Skin of body (tissue), 3 donors: ENCODE results near the gene FAM236B. TPM values are rescaled to one million over a fixed set of nuclear protein-coding genes. Genes with fewer than 3 reads are reported as not detected.
"Not testable (repeated sequence)": the region's sequence is repeated elsewhere in the genome, so short reads cannot be mapped to it uniquely, and the experiment has no call there.

ENCODE experiments used
- DNase-seq: peaks from one replicate; lab custom pipeline; 2025; lab: John Stamatoyannopoulos, UW
- small RNA-seq: library from RNA; depleted of rRNA; stranded (forward); fragments of <200 nt; gene quantifications from one replicate; pipeline ENCODE3, GENCODE V24; 2014; ENCODE audit warnings: low replicate concordance
- total RNA-seq: library from RNA; depleted of rRNA; stranded (reverse); fragments of >200 nt; gene quantifications from one replicate; pipeline ENCODE4 v1.2.3, GENCODE V29; 2014

FAM236B gene
- total RNA-seq, result not detected

DNA sequence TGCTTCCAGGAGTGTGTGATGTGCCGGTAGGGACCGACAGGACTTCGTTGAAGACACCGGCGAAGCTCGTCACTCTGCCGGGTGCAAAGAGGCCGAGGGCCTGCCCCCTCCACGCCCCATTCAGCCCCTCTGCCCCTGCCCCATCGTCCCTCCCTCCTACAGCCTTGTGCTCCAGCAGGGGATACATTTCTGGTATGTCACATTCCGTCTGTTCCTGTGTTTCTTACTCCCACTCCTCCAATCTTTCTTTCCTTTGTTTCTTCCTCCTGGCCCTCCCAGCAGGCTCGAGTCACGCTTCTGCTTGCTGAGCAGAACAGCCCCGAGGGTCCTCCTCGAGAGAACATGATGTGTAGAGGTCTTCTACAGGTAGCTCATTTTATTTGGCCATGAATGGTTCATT is at the start of gene FAM236B:
Gene FAM236B, minus strand, starts transcription at position 101 of the 400 bp plus-strand sequence. Its CDS starts 100 bp downstream, at position 1.
- DNase-seq, result not testable (repeated sequence)

- DNase-seq, result not testable (repeated sequence)
Observed at GRCh38 chrX:72830701-72831100, 48.2 kb upstream of the FAM236B start.

GRCh38 chrX:72808110-72808509 is 25.6 kb upstream of the FAM236B start, which contains the start of gene FAM236D:
FAM236D (minus strand) TSS chrX:72808210; CDS start chrX:72808110, 100 bp downstream.
- not testable (repeated sequence) for DNase-seq

- not testable (repeated sequence) for DNase-seq
Observed at GRCh38 chrX:72790390-72790789, 7.9 kb upstream of the FAM236B start.

GRCh38 chrX:72788142-72788541 is 5.7 kb upstream of the FAM236B start:
- DNase-seq, result not testable (repeated sequence)

- not testable (repeated sequence) for DNase-seq
Observed at GRCh38 chrX:72783964-72784363, 1.5 kb upstream of the FAM236B start.

DNA sequence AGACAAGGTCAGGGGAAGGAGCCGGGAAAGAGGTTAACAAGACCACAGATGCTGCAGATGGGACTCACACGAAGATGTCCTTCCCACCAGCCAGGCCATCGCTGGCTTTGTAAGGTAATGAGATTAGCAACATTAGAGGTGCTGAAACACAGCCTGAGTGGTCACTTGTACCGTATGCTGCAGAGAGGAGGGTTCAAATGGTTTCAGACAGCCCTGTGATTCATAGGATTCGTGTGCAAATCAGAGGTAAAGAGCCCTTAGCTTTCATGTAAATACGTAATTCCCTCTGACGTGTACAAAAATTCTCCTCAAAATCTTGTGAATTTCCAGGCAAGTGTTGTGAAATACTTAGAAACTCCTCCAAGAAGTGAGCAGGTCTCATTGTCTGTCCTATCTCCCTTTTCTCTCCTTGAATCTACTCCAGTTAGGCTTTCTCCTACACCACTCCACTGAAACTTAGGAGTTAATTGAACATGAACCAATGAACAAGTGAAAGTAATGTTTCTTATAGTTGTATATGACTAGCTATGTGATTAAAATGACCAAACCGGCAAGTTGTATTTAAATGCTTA is 991 bp upstream of the FAM236B start:
- DNase-seq, result not testable (repeated sequence)

- not testable (repeated sequence) for DNase-seq
Observed at GRCh38 chrX:72778146-72778545, 4.3 kb downstream of the FAM236B start.

DNA sequence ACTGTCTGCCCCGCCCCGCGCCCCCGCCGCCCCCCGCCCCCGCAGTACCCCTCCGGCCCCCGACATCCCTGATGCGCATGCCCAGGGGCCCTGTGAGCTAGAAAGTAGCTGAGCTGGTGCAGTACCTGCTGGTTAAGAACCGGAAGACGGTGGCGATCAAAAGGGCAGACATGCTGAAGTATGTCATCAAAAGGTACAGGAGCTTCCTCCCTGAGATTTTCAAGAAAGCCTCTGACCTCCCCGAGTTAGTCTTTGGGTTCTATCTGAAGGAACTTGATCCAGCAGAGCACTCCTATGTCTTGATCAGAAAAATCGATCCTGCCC is 5.0 kb downstream of the FAM236B start:
- DNase-seq, result not testable (repeated sequence)

DNA sequence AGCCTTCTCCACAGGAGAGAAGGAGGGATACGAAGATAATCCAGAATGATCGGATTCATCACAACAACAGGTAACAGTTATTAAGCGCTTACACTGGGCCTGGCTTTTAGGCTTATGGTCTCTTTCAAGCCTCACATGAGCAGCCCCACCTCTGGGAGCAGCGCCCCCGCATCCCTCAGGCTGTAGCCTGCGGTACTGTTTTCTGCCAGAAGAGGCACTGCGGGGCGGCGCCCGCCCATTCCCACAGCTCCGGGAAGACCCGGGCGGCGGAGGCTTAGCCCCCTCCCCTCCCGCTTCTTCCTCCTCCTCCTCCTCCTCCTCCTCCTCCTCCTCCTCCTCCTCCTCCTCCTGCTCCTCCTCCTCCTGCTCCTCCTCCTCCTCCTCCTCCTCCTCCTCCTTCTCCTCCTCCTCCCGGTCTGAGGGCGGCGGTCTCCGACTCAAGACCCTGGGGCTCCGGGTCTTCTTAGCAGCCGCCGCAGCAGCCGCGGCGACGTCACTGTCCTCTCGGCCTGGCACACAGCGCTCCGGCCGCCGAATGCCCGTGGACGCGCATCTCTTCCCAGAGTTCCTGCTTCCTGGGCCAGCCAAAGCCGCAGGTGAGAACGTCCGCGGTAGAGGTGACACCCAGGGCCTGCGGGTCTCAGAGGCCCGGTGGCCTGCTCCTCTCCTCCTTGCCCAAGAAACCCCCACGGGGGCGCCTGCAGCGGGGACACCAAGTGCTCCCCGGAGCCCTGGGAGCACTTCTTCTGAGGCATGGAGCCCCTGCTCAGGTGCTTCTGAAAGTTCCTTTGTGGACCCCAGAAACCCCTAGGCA is 5.6 kb downstream of the FAM236B start, which contains the start of gene DMRTC1B:
Gene DMRTC1B, plus strand, starts transcription at position 238 of the 814 bp plus-strand sequence. CDS start 68,246 bp downstream, outside the sequence.
- not testable (repeated sequence) for DNase-seq

GRCh38 chrX:72760454-72760853 is 22.0 kb downstream of the FAM236B start:
- DNase-seq, result not testable (repeated sequence)

- DNase-seq, result not testable (repeated sequence)
Observed at GRCh38 chrX:72748545-72748944, 33.9 kb downstream of the FAM236B start.

DNA sequence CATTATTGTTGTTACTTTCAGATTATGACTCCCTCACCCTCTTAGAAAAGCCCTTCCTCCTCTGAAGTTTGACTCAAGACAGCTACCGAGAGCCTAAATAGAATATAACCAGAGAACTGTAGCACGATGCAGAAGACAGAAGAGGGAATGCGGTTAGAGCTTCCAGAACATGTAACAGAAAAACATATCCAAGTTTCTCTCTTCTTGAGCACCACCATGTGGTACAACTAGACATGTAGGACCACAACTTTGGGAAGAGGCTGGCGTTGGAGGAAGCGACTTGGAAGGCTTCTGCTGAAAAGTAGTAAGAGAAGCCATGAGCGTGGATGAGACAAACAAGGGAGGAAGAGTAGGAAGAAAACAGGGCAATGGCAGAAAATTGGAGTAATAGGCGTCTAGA is 36.9 kb downstream of the FAM236B start:
- not testable (repeated sequence) for DNase-seq

GRCh38 chrX:72735561-72735960 is 46.9 kb downstream of the FAM236B start:
- no peak for DNase-seq

GRCh38 chrX:72733636-72734035 is 48.8 kb downstream of the FAM236B start:
- DNase-seq, result not testable (repeated sequence)

Small RNA genes lying within 50 kb of the gene (small RNA-seq; reads per million reads assigned to genes)
- not detected for gene RNU1-112P

Other genes with a start within 250 kb of the FAM236B start
- 33.9 TPM for gene HDAC8, start 209.8 kb downstream of the FAM236B start, total RNA-seq
- 3.9 TPM for gene PHKA1, start 68.4 kb downstream of the FAM236B start, total RNA-seq
- gene DMRTC1B, start 5.8 kb downstream of the FAM236B start, total RNA-seq, result not detected
- gene FAM236D, start 25.6 kb upstream of the FAM236B start, total RNA-seq, result not detected
- gene FAM236C, start 130.0 kb upstream of the FAM236B start, total RNA-seq, result not detected
- not detected for gene FAM236A, start 155.5 kb upstream of the FAM236B start, total RNA-seq
- gene DMRTC1, start 161.2 kb upstream of the FAM236B start, total RNA-seq, result not detected
- not detected for gene PABPC1L2B, start 220.3 kb upstream of the FAM236B start, total RNA-seq